NT2/D1 (cell line): Measurements from ENCODE around the gene IL1F10.

Experiments used
- SUZ12 ChIP-seq: IDR thresholded peaks from 2 replicates; pipeline ENCODE4 v1.6.1; 2011; ENCODE audit not compliant: insufficient read length, insufficient read depth; ENCODE audit errors: extremely low read depth
- YY1 ChIP-seq: IDR thresholded peaks from 2 replicates; pipeline ENCODE4 v1.6.1; 2011; ENCODE audit not compliant: insufficient read length, insufficient read depth
- ZNF274 ChIP-seq: IDR thresholded peaks from 2 replicates; pipeline ENCODE4 v1.6.1; 2011; ENCODE audit warnings: mild to moderate bottlenecking, low read depth, low read length

DNA sequence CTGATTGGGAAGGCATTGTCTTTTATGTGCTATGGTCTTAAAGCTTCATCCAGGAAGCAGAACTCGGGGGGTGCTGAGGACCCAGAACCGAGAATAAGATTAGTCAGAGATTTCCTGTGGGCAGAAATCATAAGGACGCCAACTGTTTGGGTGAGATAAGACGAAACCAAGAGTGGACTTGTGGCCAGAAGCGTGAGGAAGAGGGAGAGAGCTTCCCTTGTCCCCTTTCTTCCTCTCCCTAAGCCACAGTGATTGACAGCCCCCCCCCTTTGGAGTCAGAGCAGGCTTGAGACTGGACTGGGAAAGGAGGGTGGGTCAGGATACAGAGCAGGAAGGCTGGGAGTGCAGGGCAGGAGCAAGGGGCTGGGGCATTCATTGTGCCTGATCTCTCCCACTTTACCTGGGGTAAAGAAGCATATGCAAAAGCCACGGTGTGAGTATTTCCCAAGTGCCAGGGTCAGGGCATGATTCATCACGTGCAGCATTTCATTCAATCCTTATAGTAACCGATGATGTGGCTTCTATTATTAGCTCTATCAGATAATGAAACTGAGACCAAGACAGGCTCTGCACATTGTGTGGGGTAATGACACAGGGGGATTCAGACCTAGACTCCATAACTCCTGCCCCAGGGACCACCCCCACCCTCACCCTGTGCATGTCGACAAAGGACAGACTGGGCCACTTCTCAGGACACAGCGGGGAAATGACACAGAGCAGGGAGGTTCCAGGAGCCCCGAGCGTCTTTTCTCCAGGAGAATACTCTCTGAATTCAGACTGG is 56.6 kb downstream of the IL1F10 start:
- TF ChIP-seq SUZ12 (no peak), ZNF274 (no peak), YY1 (no peak)
